ENCODE results near the gene RUNDC3A.
"Not testable (repeated sequence)": the region's sequence is repeated elsewhere in the genome, so short reads cannot be mapped to it uniquely, and the experiment has no call there.

Gene RUNDC3A

GRCh38 chr17:44360826-44361225 lies 52.4 kb downstream of the RUNDC3A start:
- DNase-seq = no peak

GRCh38 chr17:44361292-44362260 lies 53.2 kb downstream of the RUNDC3A start:
- DNase-seq = no peak

GRCh38 chr17:44362459-44362948 lies 54.1 kb downstream of the RUNDC3A start:
- no peak for DNase-seq

GRCh38 chr17:44362949-44363612 lies 54.7 kb downstream of the RUNDC3A start:
- DNase-seq = no peak

- DNase-seq = peak; percentile 45 to 71 (median 48)
Observed at GRCh38 chr17:44363613-44364159, 55.3 kb downstream of the RUNDC3A start, which contains the start of gene FAM171A2. FAM171A2 (minus strand) TSS chr17:44363853; CDS start chr17:44363714, 139 bp downstream.

- DNase-seq = not testable (repeated sequence)
Observed at GRCh38 chr17:44365051-44365450, 56.6 kb downstream of the RUNDC3A start.

GRCh38 chr17:44367231-44367979 lies 59.0 kb downstream of the RUNDC3A start:
- no peak for DNase-seq
